HCT116 (cell line): ENCODE data around the gene TMEM232. TPM values are rescaled to one million over a fixed set of nuclear protein-coding genes. Genes with fewer than 3 reads are reported as not detected.

Experiments used
- ATAC-seq: fragments of 200-7000 bp; cut with Tn5 transposase; 2 replicates; pipeline ENCODE4 v1.9.1; 2020; ENCODE audit warnings: mild to moderate bottlenecking, moderate library complexity
- BruUV-seq: library from RNA; stranded (reverse); fragments of 400-500 nt; replicated peaks from 2 replicates; lab custom pipeline; 2021; lab: Mats Ljungman, UMichigan
- CTCF ChIA-PET: fragments of 300-600 bp; sonication (Branson Sonifier 250); formaldehyde crosslinking; loops from one replicate; lab custom pipeline; 2021; ENCODE audit warnings: antibody characterized with exemption; lab: Charles Lee
- POLR2A ChIA-PET: fragments of 300-600, 350-600 bp; sonication (Branson Sonifier 250); formaldehyde crosslinking; loops from one replicate; lab custom pipeline; 2021; ENCODE audit warnings: antibody characterized with exemption; lab: Charles Lee
- RAD21 ChIA-PET, 2 experiments: fragments of 300-600 bp; sonication (Branson Sonifier 250); formaldehyde crosslinking; loops; one replicate each; lab custom pipeline; 2023; ENCODE audit warnings: low total read pairs in 2 of 2; ENCODE audit not compliant: uncharacterized antibody in 2 of 2, unreplicated experiment in 2 of 2, low non-redundant PET in 1 of 2; lab: Charles Lee
- DNase-seq: peaks from one replicate; pipeline ENCODE4 v3.0.0-alpha.2; 2010; ENCODE audit warnings: low read depth, low spot score
- H2AFZ ChIP-seq: fragments of 200-600 bp; shearing (Covaris generic), sonication (generic); 2 replicates; pipeline ENCODE4 v1.6.1; 2017; ENCODE audit warnings: low read depth, mixed run types, mixed read lengths, antibody characterized with exemption, low read length; ENCODE audit not compliant: poor library complexity, severe bottlenecking
- H3K27ac ChIP-seq: 2 replicates; pipeline ENCODE4 v1.5.1; 2012; ENCODE audit warnings: low read depth, low read length
- H3K27me3 ChIP-seq: fragments of 200-600 bp; sonication (generic); 2 replicates; pipeline ENCODE4 v1.6.1; 2016; ENCODE audit warnings: mixed run types, low read length, mixed read lengths; ENCODE audit not compliant: insufficient read depth
- H3K36me3 ChIP-seq, 2 experiments: fragments of 200-500 bp in 1 of 2; fragments of 200-600 bp in 1 of 2; sonication (Bioruptor generic) in 1 of 2; sonication (generic) in 1 of 2; 2 replicates each; pipeline versions ENCODE4 v1.5.1 to v1.6.1; 2014 to 2016; ENCODE audit warnings: low read length in 2 of 2, inconsistent platforms in 1 of 2, mixed read lengths in 1 of 2, mixed run types in 1 of 2; ENCODE audit not compliant: insufficient read depth in 2 of 2, control insufficient read depth in 1 of 2
- H3K4me1 ChIP-seq, 2 experiments: fragments of 200-600 bp in 1 of 2; sonication (generic) in 1 of 2; 2 replicates each; pipeline versions ENCODE4 v1.5.1 to v1.6.1; 2012 to 2017; ENCODE audit warnings: low read length in 2 of 2, inconsistent platforms in 1 of 2, mild to moderate bottlenecking in 1 of 2, mixed read lengths in 1 of 2, mixed run types in 1 of 2, moderate library complexity in 1 of 2; ENCODE audit not compliant: insufficient read depth in 2 of 2, control insufficient read depth in 1 of 2
- H3K4me2 ChIP-seq: fragments of 200-600 bp; sonication (generic); 2 replicates; pipeline ENCODE4 v1.6.1; 2017; ENCODE audit warnings: mixed run types, low read length, mixed read lengths
- H3K4me3 ChIP-seq, 2 experiments: fragments of 200-600 bp in 1 of 2; sonication (generic) in 1 of 2; replicated peaks in 1 of 2; 2 replicates each; pipeline ENCODE4 v1.5.1; 2011 to 2016; ENCODE audit warnings: low read length in 2 of 2, control low read depth in 1 of 2, low read depth in 1 of 2, mild to moderate bottlenecking in 1 of 2, mixed read lengths in 1 of 2, mixed run types in 1 of 2
- H3K79me2 ChIP-seq: fragments of 200-600 bp; sonication (generic); 2 replicates; pipeline ENCODE4 v1.6.1; 2017; ENCODE audit warnings: mild to moderate bottlenecking, mixed run types, low read length, moderate library complexity, mixed read lengths; ENCODE audit not compliant: insufficient read depth
- H3K9ac ChIP-seq: fragments of 200-600 bp; sonication (generic); 2 replicates; pipeline ENCODE4 v1.6.1; 2016; ENCODE audit warnings: low read length, mixed read lengths
- H3K9me2 ChIP-seq: fragments of 200-600 bp; sonication (generic), shearing (Covaris generic); 2 replicates; pipeline ENCODE4 v1.6.1; 2017; ENCODE audit warnings: mixed run types, mild to moderate bottlenecking, moderate library complexity; ENCODE audit not compliant: insufficient read depth
- H3K9me3 ChIP-seq, 2 experiments: fragments of 200-500 bp in 1 of 2; fragments of 200-600 bp in 1 of 2; sonication (Bioruptor generic) in 1 of 2; sonication (generic) in 1 of 2; 2 replicates each; pipeline ENCODE4 v1.6.1; 2014 to 2017; ENCODE audit warnings: low read length in 2 of 2, mixed read lengths in 2 of 2, inconsistent platforms in 1 of 2, low read depth in 1 of 2, mild to moderate bottlenecking in 1 of 2, mixed run types in 1 of 2, moderate library complexity in 1 of 2; ENCODE audit not compliant: control insufficient read depth in 1 of 2, insufficient read depth in 1 of 2
- H4K20me1 ChIP-seq: fragments of 200-600 bp; sonication (generic), shearing (Covaris generic); 2 replicates; pipeline ENCODE4 v1.6.1; 2017; ENCODE audit warnings: mixed run types, mild to moderate bottlenecking, moderate library complexity; ENCODE audit not compliant: insufficient read depth
- ATF3 ChIP-seq: IDR thresholded peaks from 2 replicates; pipeline ENCODE4 v1.6.1; 2012
- CEBPB ChIP-seq: IDR thresholded peaks from 2 replicates; pipeline ENCODE4 v1.6.1; 2012; ENCODE audit warnings: low read depth
- EGR1 ChIP-seq: IDR thresholded peaks from 2 replicates; pipeline ENCODE4 v1.6.1; 2012; ENCODE audit warnings: low read depth
- EZH2 ChIP-seq: fragments of 200-600 bp; sonication (generic); IDR thresholded peaks from 2 replicates; pipeline ENCODE4 v1.6.1; 2017; ENCODE audit warnings: antibody characterized with exemption, mixed run types
- EZH2phosphoT487 ChIP-seq: fragments of 200-600 bp; IDR thresholded peaks from 2 replicates; pipeline ENCODE4 v1.6.1; 2018; ENCODE audit warnings: antibody characterized with exemption, borderline replicate concordance
- FOSL1 ChIP-seq: IDR thresholded peaks from 2 replicates; pipeline ENCODE4 v1.6.1; 2012; ENCODE audit warnings: low read depth
- JUND ChIP-seq: IDR thresholded peaks from 2 replicates; pipeline ENCODE4 v1.6.1; 2012
- MAX ChIP-seq: IDR thresholded peaks from 2 replicates; pipeline ENCODE4 v1.6.1; 2012
- RAD21 ChIP-seq: IDR thresholded peaks from 2 replicates; pipeline ENCODE4 v1.6.1; 2012; ENCODE audit warnings: low read depth, mild to moderate bottlenecking
- REST ChIP-seq: IDR thresholded peaks from 2 replicates; pipeline ENCODE4 v1.6.1; 2012; ENCODE audit warnings: low read depth
- TCF7L2 ChIP-seq: IDR thresholded peaks from 2 replicates; pipeline ENCODE4 v1.7.0; 2011; ENCODE audit warnings: borderline replicate concordance, inconsistent platforms; ENCODE audit not compliant: insufficient read depth, insufficient read length; ENCODE audit errors: extremely low read depth
- YY1 ChIP-seq: IDR thresholded peaks from 2 replicates; pipeline ENCODE4 v1.6.1; 2011; ENCODE audit warnings: low read length, low read depth, moderate library complexity, mild to moderate bottlenecking; ENCODE audit not compliant: insufficient replicate concordance; ENCODE audit errors: extremely low read depth
- ZBTB33 ChIP-seq: IDR thresholded peaks from 2 replicates; pipeline ENCODE4 v1.6.1; 2011; ENCODE audit warnings: mild to moderate bottlenecking, low read length, moderate library complexity; ENCODE audit not compliant: insufficient replicate concordance; ENCODE audit errors: extremely low read depth
- ZFX ChIP-seq: fragments of 450-650 bp; IDR thresholded peaks from 2 replicates; pipeline ENCODE4 v1.6.1; 2017
- ZNF274 ChIP-seq: fragments of 200-500 bp; sonication (Bioruptor generic); IDR thresholded peaks from 2 replicates; pipeline ENCODE4 v1.6.1; 2014; ENCODE audit warnings: mild to moderate bottlenecking, low read depth, low read length, inconsistent platforms
- intact Hi-C: fragments of 100-400 bp; cut with micrococcal nuclease; formaldehyde crosslinking; loops from 2 replicates; pipeline ENCODE4 v1.10.0; 2022
- total RNA-seq: library from RNA; stranded (reverse); gene quantifications from one replicate; pipeline ENCODE4 v1.2.1, GENCODE V29; 2021; ENCODE audit not compliant: unreplicated experiment

The TMEM232 gene
- total RNA-seq, 1 experiment from 2014 or later, result 1.2 TPM

GRCh38 chr5:110544603-110545002, 181.9 kb downstream of the TMEM232 start:
- ChIA-PET CTCF (no interaction called here), POLR2A (no interaction called here), RAD21 (no interaction called here)
- H3K9me2 ChIP-seq, result no peaks in the 10 kb centered on the region
- H3K4me3 ChIP-seq, result no peak overlapping the region
- H4K20me1 ChIP-seq, result no peaks in the 10 kb centered on the region
- no peaks in the 10 kb centered on the region for H3K27me3 ChIP-seq
- no peak overlapping the region for H3K4me2 ChIP-seq
- no peaks in the 10 kb centered on the region for H3K9me3 ChIP-seq
- no peak overlapping the region for H3K27ac ChIP-seq
- BruUV-seq, result no TSS peak
- H3K9ac ChIP-seq, result no peak overlapping the region
- DNase-seq (no peak), ATAC-seq (no peak)
- no peaks in the 10 kb centered on the region for H3K79me2 ChIP-seq
- H3K4me1 ChIP-seq, result no peaks in the 10 kb centered on the region
- intact Hi-C loops, result no loop called here
- H2AFZ ChIP-seq, result no peak overlapping the region
- TF ChIP-seq EZH2, result no peak
- no peak for TF ChIP-seq ATF3
- no peak for TF ChIP-seq RAD21
- no peak for TF ChIP-seq EZH2phosphoT487
- H3K36me3 ChIP-seq, result no peaks in the 10 kb centered on the region

GRCh38 chr5:110542949-110543348, 183.5 kb downstream of the TMEM232 start:
- ATAC-seq (no peak), DNase-seq (no peak)
- ChIA-PET POLR2A (no interaction called here), RAD21 (no interaction called here), CTCF (no interaction called here)
- Histone ChIP-seq H3K79me2 (no peaks in the 10 kb centered on the region), H3K9ac (no peak overlapping the region), H3K4me2 (no peak overlapping the region), H3K4me3 (no peak overlapping the region), H3K4me1 (no peaks in the 10 kb centered on the region), H4K20me1 (no peaks in the 10 kb centered on the region), H3K9me2 (no peaks in the 10 kb centered on the region), H2AFZ (no peak overlapping the region), H3K36me3 (no peaks in the 10 kb centered on the region), H3K27ac (no peak overlapping the region), H3K9me3 (no peaks in the 10 kb centered on the region), H3K27me3 (no peaks in the 10 kb centered on the region)
- intact Hi-C loops, result no loop called here
- no TSS peak for BruUV-seq
- TF ChIP-seq TCF7L2, result no peak
- TF ChIP-seq CEBPB, result no peak
- TF ChIP-seq YY1, result no peak
- no peak for TF ChIP-seq ZFX
- TF ChIP-seq FOSL1, result no peak
- TF ChIP-seq ATF3, result no peak
- no peak for TF ChIP-seq REST
- no peak for TF ChIP-seq RAD21
- TF ChIP-seq EGR1, result no peak
- no peak for TF ChIP-seq MAX
- no peak for TF ChIP-seq ZBTB33
- TF ChIP-seq ZNF274, result no peak
- TF ChIP-seq EZH2phosphoT487, result no peak
- TF ChIP-seq JUND, result no peak
